ENCODE data around the gene FAM9C.

DNA sequence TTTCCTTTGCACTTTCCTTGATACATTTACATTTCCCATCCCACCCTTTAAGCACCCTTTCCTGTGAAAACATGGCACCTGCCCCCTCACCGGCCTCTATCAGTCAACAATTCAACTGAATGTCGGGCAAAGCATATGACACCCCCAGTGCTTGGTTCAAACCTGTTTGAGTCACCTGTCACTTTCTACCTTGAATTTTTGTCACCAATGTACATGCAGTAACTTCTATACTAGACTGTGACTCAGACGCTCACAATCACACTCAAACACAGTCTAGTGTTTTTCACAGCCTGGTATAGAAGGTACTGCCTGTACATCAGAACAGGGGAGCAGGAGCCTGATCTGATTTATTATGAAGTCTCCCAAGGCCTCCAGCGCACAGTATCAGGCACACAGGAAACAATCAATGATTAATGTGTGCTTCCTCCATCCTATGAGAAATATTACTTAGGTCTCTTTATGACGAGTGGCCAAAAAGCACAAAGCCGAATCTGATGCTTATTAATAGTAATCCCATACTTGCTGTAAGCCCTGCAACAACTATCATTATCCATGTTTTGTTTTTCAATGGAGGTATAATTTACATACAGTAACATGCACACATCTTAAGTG, 49.2 kb upstream of the FAM9C start:
- TF ChIP-seq, protein P1, sequence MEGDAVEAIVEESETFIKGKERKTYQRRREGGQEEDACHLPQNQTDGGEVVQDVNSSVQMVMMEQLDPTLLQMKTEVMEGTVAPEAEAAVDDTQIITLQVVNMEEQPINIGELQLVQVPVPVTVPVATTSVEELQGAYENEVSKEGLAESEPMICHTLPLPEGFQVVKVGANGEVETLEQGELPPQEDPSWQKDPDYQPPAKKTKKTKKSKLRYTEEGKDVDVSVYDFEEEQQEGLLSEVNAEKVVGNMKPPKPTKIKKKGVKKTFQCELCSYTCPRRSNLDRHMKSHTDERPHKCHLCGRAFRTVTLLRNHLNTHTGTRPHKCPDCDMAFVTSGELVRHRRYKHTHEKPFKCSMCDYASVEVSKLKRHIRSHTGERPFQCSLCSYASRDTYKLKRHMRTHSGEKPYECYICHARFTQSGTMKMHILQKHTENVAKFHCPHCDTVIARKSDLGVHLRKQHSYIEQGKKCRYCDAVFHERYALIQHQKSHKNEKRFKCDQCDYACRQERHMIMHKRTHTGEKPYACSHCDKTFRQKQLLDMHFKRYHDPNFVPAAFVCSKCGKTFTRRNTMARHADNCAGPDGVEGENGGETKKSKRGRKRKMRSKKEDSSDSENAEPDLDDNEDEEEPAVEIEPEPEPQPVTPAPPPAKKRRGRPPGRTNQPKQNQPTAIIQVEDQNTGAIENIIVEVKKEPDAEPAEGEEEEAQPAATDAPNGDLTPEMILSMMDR (conservative IDR thresholded peaks at IDR 0.05 in 1 of 2, IDR thresholded peaks at IDR 0.05 in 1 of 2; ENCODE audit: low read depth in 1 of 2, low read length in 2 of 2), result no peak
- TF ChIP-seq EZH2 (IDR thresholded peaks at IDR 0.05; ENCODE audit: low read length, missing control alignments), result no peak

Data from fibroblast of lung (primary cell).